HG02763 (cell line): Measurements from ENCODE around the gene MVB12B.

Source experiments
- ATAC-seq: cut with Tn5 transposase; IDR thresholded peaks from one replicate; pipeline ENCODE4 v1.9.1; 2021; ENCODE audit warnings: mild to moderate bottlenecking, moderate library complexity; ENCODE audit not compliant: unreplicated experiment

The MVB12B gene

GRCh38 chr9:126448865-126449577, 122.4 kb downstream of the MVB12B start:
- no peak for ATAC-seq

GRCh38 chr9:126449725-126450667, 123.4 kb downstream of the MVB12B start:
- no peak for ATAC-seq

DNA sequence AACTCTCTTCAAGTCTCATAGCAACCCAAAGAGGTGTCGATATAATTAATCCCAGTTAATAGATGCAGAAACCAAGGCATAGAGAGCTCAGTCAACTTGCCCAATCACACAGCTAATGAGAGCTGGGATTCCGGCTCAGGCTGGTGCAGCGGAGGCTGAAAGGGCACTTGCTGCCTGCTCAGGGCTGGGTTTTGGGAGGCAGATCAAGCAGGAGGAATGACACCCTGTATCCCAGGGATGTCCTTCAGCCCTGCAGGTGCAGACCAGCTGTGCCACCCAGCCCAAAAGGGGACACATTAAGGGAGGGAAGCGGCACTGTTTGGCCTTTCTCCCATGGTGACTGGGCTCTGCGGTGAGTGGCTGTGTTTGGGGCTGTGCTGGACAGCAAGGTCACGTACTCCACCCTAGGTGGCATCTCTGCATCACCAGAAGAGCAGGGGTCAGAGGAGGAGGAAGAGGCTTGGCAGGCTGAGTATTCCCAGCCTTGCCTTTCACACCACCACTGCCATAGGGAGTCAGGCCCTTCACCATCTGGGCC, 124.1 kb downstream of the MVB12B start:
- no peak for ATAC-seq

DNA sequence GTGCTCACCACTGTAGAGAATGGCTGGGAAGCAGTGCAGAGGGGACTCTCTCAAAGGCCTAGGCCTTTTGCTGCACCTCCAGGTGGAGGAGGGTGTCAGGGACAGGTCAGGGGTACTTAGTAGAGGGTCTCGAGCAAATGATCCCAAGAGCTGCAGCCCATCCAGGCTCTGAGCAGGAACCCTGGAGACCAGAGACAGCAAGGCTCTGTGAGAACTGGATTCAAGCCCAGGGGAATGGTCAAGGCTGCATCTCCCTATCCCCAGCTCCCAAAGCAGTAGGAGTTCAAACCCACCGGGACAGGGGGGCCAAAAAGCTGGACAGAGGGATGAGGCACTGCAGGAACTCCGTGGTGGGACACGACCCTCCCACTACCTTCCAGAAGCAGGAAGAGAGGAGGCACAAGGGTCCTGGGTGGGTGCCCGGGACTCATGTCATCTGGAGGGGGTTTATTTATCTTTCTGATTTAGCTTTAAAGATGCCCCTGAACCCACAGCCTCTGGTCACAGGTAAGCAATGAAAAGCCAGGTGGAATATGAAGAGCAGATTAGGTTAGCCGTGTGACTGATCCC, 124.8 kb downstream of the MVB12B start:
- ATAC-seq = no peak

GRCh38 chr9:126452106-126452505, 125.5 kb downstream of the MVB12B start:
- no peak for ATAC-seq

DNA sequence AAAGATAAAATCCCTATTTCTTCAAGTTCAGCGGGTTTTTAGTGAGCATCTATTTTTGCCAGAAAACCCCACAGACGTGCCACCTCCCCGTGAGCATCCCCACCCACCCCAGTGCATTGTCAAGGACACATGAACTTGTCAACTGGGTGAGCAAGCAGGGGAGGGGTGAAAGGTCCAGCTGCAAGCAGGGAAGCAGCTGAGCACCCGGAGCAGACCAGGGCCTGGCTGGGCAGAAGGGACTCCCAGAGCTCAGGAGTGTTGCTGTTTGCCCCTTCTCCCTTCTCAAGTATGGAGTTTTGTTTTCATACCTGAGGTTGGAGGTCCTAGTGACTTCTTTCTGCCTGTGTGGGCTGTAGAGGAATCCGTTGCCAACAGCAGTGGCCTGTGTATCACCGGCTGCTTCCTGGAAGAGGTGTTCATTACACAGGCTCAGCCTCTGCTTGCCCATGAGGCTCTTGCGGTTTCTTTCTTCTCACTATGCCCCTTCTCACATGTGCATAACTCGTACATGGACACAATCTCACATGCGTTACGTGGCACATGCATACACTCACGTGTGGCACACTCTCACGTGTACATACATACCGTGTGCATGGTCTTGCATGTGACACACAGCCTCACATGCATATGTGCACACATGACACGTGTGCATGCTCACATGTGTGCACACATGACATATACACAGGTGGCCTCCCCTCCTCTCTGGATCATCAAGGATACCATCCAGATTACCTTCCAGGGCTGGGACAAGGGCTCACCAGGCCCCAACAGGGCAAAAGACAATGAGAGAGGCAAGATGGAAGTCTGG, 126.7 kb downstream of the MVB12B start:
- ATAC-seq = no peak

GRCh38 chr9:126454215-126454614, 127.6 kb downstream of the MVB12B start:
- no peak for ATAC-seq

- ATAC-seq = no peak
Observed at GRCh38 chr9:126454795-126455194, 128.2 kb downstream of the MVB12B start.

- no peak for ATAC-seq
Observed at GRCh38 chr9:126456441-126457174, 130.0 kb downstream of the MVB12B start.

DNA sequence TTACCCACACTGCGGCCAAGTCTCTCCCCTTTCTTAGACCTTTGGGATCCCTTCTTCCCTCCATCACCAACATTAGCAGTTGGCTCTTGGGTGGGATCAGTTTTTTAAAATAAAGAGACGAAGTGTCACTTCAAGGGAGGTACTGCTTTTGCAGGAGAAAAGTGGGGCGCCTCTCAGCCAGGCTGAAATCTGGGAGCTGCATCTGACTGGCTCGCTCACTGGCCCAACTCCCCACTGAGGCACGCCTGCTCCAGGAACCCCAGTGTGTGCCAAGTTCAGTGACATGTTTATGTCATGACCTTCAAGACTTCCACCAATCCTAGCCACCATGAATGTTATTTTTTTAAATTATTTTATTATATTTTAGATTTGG, 130.5 kb downstream of the MVB12B start:
- no peak for ATAC-seq

GRCh38 chr9:126457890-126458289, 131.3 kb downstream of the MVB12B start:
- no peak for ATAC-seq

DNA sequence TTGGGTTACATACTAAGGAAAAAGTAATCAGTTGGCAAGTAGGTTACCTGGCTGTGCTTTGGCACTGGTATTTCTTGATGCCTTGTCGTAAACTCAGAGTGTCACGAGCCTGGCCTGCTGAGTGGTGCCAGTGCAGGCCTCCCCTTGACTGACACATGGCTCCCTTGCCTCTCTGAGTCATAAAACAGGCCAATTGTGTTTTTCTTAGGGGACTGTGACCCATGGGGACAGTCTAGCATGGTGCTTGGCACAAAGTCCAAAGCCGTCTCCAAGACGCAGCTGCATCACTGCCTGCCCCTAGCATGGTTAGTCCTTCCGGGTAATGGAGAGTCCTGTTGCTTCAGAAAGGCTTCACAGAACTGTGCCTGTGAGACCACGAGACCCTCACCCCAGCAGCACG, 132.5 kb downstream of the MVB12B start:
- no peak for ATAC-seq

DNA sequence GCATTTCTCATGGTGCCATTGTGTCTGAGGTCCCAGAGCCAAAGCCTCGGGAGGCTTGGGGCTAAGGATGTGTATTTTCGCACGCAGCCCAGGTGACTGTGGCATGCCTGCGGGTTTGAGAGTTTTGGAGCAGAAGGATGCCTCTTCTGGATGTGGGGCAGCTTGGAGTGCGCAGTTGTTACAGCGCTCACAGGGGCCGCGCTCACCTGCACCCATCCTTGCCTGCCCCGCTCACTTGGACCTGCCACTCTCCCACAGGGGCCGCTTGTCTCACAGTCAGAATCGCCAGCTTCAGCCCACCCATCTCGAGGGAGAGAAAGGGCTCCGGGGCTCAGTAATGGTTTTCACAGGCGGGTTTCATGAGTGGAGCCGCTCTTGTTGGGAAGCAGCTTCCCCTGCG, 132.9 kb downstream of the MVB12B start:
- no peak for ATAC-seq

DNA sequence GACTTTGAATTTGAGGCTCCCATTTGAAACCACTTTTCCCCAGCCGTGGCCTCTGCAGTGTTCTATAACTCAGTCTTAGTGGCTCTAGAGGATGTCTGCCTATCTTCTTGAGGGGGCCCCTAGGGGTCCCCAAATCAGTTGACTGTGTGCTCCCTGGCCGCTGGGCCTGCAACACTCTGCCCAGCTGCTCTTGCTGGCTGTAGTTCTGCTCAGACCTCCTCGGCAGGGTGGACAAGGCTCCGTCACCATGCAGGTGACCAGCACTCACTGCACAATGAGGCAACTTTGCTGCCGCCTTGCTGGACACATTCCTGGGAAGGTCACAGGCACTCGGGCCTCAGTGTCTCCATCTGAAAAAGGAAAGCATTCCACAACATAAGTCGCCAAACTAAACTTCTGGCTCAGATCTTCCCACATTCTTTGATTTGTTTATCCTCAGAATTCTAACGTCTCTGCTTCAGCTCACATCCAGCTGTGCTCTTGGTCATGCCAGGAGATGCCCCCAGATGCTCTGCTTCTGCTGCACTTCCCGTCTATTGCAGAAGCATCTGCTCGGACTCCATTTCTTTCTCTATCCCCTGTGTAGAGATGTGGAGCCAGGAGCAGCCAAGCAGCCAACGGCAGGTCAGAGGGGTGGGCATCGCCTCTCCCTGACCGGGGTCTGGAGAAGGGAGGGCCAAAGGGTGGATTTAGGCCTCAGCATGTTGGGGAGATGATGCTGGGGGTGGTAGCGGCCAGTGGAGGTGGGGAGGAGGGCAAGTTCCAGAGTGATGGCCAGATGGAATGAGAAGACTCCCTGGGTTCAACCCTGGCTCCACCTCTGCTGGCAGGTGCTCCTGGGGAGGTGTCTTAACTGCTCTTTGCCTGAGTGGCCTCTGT, 133.6 kb downstream of the MVB12B start:
- no peak for ATAC-seq

GRCh38 chr9:126461029-126461428, 134.4 kb downstream of the MVB12B start:
- ATAC-seq = no peak

- ATAC-seq = no peak
Observed at GRCh38 chr9:126461608-126462007, 135.0 kb downstream of the MVB12B start.

DNA sequence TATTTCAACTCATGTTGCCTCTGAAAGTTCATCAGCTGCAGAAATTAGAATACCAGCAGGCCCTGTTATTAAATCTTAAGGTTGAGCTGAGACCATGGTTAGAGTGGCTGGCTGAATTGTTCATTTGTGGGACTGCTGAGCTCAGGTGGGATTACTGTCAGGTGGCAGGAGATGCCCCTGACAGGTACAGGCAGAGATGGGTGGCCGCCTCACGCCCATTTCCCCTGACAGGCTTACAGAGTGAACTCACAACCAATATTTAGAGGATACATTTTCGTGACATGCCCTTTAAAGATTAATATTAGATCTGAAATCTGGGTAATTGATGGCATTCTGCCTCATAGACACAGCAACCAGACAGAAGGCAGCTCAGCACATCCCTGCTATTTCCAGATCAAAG, 136.0 kb downstream of the MVB12B start:
- ATAC-seq = no peak

DNA sequence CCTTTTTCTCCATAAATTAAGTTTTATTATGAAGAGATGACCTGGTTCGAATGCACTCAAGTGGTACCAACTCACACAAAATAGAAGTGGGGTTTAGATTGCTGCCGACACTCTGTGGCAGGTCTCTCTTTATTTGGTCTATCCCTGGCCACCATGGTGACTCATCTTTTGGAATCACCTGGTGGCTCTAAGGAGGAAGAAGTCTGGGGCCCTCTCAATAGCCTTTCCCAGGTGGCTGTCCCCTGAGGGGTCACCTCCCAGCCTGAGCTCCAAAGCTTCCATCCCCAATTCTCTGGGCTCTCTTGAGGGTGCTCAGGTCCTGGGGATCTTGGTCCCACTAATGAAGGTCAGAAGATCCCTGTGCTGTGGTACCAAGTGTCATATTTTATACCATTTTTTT, 136.8 kb downstream of the MVB12B start:
- no peak for ATAC-seq
